Smooth muscle cell (in vitro differentiated cells): ENCODE measurements around the gene KCNN4. TPM values are rescaled to one million over a fixed set of nuclear protein-coding genes. Genes with fewer than 3 reads are reported as not detected.
A peak's percentile ranks its signal among the peaks of the same experiment; 100 is the strongest.

Experiments used
- DNase-seq: peaks from one replicate; lab custom pipeline; 2025; ENCODE audit not compliant: unreplicated experiment; lab: John Stamatoyannopoulos, UW
- H2AFZ ChIP-seq: fragments of 200-600 bp; sonication (generic); 2 replicates; pipeline ENCODE4 v1.6.0; 2016; ENCODE audit warnings: antibody characterized with exemption, low read depth, mild to moderate bottlenecking
- H3F3A ChIP-seq: fragments of 200-600 bp; sonication (generic); 2 replicates; pipeline ENCODE4 v1.6.0; 2017; ENCODE audit warnings: antibody characterized with exemption, low read depth
- H3K27ac ChIP-seq: fragments of 200-600 bp; sonication (generic); 2 replicates; pipeline ENCODE4 v1.5.1; 2016; ENCODE audit warnings: low read depth, mild to moderate bottlenecking
- H3K27me3 ChIP-seq: fragments of 200-600 bp; sonication (generic); 2 replicates; pipeline ENCODE4 v1.6.1; 2016; ENCODE audit warnings: low read depth, mild to moderate bottlenecking
- H3K36me3 ChIP-seq: fragments of 200-600 bp; sonication (generic); 2 replicates; pipeline ENCODE4 v1.5.1; 2016; ENCODE audit warnings: low read depth
- H3K4me1 ChIP-seq: fragments of 200-600 bp; sonication (generic); 2 replicates; pipeline ENCODE4 v1.5.1; 2016; ENCODE audit warnings: low read depth
- H3K4me2 ChIP-seq: fragments of 200-600 bp; sonication (generic); 2 replicates; pipeline ENCODE4 v1.6.0; 2016; ENCODE audit warnings: mild to moderate bottlenecking
- H3K4me3 ChIP-seq: fragments of 200-600 bp; sonication (generic); 2 replicates; pipeline ENCODE4 v1.5.1; 2016; ENCODE audit warnings: mild to moderate bottlenecking
- H3K79me2 ChIP-seq: fragments of 200-600 bp; sonication (generic); 2 replicates; pipeline ENCODE4 v1.6.0; 2016; ENCODE audit warnings: low read depth, mild to moderate bottlenecking
- H3K9ac ChIP-seq: fragments of 200-600 bp; sonication (generic); 2 replicates; pipeline ENCODE4 v1.6.0; 2016; ENCODE audit warnings: low read depth
- H3K9me3 ChIP-seq: fragments of 200-600 bp; sonication (generic); replicated peaks from 2 replicates; pipeline ENCODE4 v1.5.1; 2016; ENCODE audit warnings: low read depth
- H4K20me1 ChIP-seq: fragments of 200-600 bp; sonication (generic); 2 replicates; pipeline ENCODE4 v1.6.0; 2016; ENCODE audit warnings: low read depth
- WGBS: methylation state at CpG from one replicate; pipeline ENCODE4 v1.1.7; 2016; ENCODE audit warnings: low lambda C conversion rate; 5-methylcytosine and 5-hydroxymethylcytosine counted together
- polyA plus RNA-seq: library from polyadenylated mRNA; unstranded; fragments of >200 nt; fragmentation: Nextera tagmentation; extraction: Ambion mirVana; gene quantifications from 2 replicates; pipeline ENCODE4 v1.2.1, GENCODE V29; 2016
- total RNA-seq: library from RNA; depleted of rRNA; stranded (reverse); fragments of >200 nt; gene quantifications from 2 replicates; pipeline ENCODE4 v1.2.3, GENCODE V29; 2014
- TF ChIP-seq, protein P1 (sequence below): fragments of 200-600 bp; sonication (generic); IDR thresholded peaks from 2 replicates; pipeline ENCODE4 v1.5.1; 2017; ENCODE audit warnings: borderline replicate concordance, mild to moderate bottlenecking, antibody characterized with exemption; ENCODE audit not compliant: insufficient read depth, poor library complexity, severe bottlenecking

KCNN4 gene
- total and polyA plus RNA-seq, 2 experiments from 2014 or later, result 1.7 to 4.0 TPM

DNA sequence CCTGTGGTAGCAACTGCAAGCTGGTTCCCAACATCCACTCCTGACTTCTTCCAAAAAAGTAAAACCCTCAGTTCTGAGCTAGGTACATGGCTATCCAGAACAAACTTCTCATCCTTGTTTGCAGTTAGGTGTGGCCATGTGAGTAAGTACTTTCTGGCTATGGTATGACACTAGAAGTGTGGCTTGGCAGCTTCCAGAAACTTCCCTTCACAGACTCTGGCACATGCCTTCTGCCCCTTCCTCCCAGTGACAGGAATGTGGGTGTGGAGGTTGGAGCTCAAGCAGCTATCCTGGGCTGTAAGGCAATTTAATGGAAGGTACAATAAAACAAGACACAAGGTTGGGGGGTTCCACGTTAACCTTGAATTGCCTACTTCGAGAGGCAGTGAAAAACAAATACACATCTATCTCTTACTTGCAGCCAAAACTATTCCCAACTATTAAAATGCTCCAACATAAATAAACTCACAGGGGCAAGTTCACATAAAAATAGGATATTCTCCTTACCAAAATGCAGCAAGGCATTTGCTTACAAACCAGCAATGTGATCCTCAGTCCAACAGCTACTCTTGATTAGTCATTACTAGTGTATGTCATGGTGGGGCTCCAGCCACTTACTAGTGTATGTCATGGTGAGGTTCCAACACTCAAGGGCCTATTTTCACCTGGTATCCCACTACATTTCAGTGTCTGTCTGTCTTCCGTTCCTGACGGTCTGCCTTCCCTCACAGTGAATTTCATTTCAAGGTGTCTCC lies 29.1 kb downstream of the KCNN4 start:
- TF ChIP-seq, protein P1, sequence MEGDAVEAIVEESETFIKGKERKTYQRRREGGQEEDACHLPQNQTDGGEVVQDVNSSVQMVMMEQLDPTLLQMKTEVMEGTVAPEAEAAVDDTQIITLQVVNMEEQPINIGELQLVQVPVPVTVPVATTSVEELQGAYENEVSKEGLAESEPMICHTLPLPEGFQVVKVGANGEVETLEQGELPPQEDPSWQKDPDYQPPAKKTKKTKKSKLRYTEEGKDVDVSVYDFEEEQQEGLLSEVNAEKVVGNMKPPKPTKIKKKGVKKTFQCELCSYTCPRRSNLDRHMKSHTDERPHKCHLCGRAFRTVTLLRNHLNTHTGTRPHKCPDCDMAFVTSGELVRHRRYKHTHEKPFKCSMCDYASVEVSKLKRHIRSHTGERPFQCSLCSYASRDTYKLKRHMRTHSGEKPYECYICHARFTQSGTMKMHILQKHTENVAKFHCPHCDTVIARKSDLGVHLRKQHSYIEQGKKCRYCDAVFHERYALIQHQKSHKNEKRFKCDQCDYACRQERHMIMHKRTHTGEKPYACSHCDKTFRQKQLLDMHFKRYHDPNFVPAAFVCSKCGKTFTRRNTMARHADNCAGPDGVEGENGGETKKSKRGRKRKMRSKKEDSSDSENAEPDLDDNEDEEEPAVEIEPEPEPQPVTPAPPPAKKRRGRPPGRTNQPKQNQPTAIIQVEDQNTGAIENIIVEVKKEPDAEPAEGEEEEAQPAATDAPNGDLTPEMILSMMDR, result no peak
- peak overlapping the region; percentile 69 for H3K4me2 ChIP-seq
- no peak overlapping the region for H2AFZ ChIP-seq
- WGBS, result 94% methylated on average over 4 of the region's 4 CpGs
- peaks cover 29% of the 10 kb centered on the region for H3K79me2 ChIP-seq
- H4K20me1 ChIP-seq, result peaks cover 19% of the 10 kb centered on the region
- no peaks in the 10 kb centered on the region for H3K27me3 ChIP-seq
- H3K27ac ChIP-seq, result peak overlapping the region; percentile 100
- no peaks in the 10 kb centered on the region for H3K9me3 ChIP-seq
- peaks cover 6% of the 10 kb centered on the region for H3K36me3 ChIP-seq
- DNase-seq, result no peak
- peaks cover 25% of the 10 kb centered on the region for H3F3A ChIP-seq
- H3K4me3 ChIP-seq, result no peak overlapping the region
- peaks cover 10% of the 10 kb centered on the region for H3K4me1 ChIP-seq
- H3K9ac ChIP-seq, result peak overlapping the region; percentile 51

DNA sequence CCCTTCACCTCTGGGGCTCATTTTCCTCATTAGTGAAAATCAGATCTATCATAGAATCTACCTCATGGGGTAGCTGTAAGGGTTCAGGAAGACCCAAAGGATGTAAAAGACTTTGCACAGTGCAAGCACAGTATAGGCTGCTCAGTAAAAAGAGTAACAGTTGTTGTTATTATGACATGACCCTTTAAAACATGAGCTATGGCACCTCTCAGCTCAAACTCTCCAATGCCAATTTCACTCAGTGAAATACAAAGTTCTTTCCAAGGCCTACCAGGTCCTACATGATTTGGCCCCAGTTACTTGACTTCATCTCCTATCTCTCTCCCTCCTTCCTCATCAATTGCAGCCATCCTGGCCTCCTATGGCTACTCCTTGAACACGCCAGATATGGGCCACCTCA lies 30.9 kb downstream of the KCNN4 start:
- Histone ChIP-seq H3K9ac (no peak overlapping the region), H3K4me1 (peaks cover 10% of the 10 kb centered on the region), H2AFZ (no peak overlapping the region), H3K79me2 (peaks cover 29% of the 10 kb centered on the region), H3K4me2 (no peak overlapping the region), H3F3A (peaks cover 17% of the 10 kb centered on the region), H3K27ac (no peak overlapping the region), H3K27me3 (no peaks in the 10 kb centered on the region), H4K20me1 (peaks cover 19% of the 10 kb centered on the region), H3K4me3 (no peak overlapping the region), H3K36me3 (peaks cover 6% of the 10 kb centered on the region), H3K9me3 (no peaks in the 10 kb centered on the region)
- 97% methylated on average over 1 of the region's 1 CpG for WGBS
- DNase-seq, result no peak
- TF ChIP-seq, protein P1, result no peak

DNA sequence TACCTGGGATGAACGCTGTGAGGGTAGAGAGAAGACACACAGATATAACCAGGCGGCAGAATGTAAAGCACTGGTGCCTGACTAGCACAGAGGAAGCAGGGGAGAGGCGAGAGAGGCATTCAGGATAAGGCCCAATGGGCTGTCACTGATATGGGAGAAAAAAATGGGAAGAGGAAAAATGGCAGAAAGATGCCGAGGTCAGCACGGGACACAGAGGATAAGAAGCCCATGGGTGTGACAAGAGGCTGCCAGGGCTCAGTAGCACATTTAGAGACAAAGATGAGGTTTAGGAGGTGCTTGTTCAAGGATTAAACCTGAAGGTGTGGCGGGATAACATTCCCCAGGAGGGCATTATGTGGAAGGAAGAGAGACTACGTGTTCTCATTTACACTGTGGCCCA lies 31.6 kb downstream of the KCNN4 start:
- no peak overlapping the region for H2AFZ ChIP-seq
- H3K9ac ChIP-seq, result no peak overlapping the region
- 91% methylated on average over 7 of the region's 7 CpGs for WGBS
- H3K27ac ChIP-seq, result no peak overlapping the region
- peaks cover 29% of the 10 kb centered on the region for H3K79me2 ChIP-seq
- H3F3A ChIP-seq, result peaks cover 16% of the 10 kb centered on the region
- peaks cover 6% of the 10 kb centered on the region for H3K36me3 ChIP-seq
- peaks cover 10% of the 10 kb centered on the region for H3K4me1 ChIP-seq
- H4K20me1 ChIP-seq, result peaks cover 19% of the 10 kb centered on the region
- TF ChIP-seq, protein P1, result no peak
- H3K9me3 ChIP-seq, result no peaks in the 10 kb centered on the region
- no peaks in the 10 kb centered on the region for H3K27me3 ChIP-seq
- no peak overlapping the region for H3K4me3 ChIP-seq
- H3K4me2 ChIP-seq, result no peak overlapping the region
- no peak for DNase-seq

DNA sequence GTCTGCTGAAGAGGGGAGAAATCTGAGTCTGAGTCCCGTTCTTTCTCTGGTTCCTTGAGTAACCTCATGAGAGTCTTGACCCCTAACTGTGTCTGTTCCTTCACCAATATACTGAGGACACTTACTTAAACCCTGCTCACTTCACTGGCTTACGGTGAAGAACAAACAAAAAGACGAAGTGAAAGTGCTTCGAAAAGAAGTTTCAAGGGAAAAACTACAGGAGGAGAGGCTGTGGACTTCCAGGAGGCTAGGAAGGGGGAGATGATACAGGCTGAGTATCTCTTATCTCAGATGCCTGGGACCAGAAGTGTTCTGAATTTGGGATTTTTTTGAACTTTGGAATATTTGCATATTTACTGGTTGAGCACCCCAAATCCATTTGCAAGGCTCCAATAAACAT lies 32.1 kb downstream of the KCNN4 start:
- peaks cover 29% of the 10 kb centered on the region for H3K79me2 ChIP-seq
- no peak overlapping the region for H3K4me3 ChIP-seq
- peaks cover 7% of the 10 kb centered on the region for H3K4me1 ChIP-seq
- H3F3A ChIP-seq, result peaks cover 11% of the 10 kb centered on the region
- H3K36me3 ChIP-seq, result peaks cover 6% of the 10 kb centered on the region
- H3K4me2 ChIP-seq, result no peak overlapping the region
- H4K20me1 ChIP-seq, result peaks cover 19% of the 10 kb centered on the region
- DNase-seq, result no peak
- no peak overlapping the region for H3K9ac ChIP-seq
- WGBS, result 97% methylated on average over 4 of the region's 4 CpGs
- no peak overlapping the region for H3K27ac ChIP-seq
- H2AFZ ChIP-seq, result no peak overlapping the region
- H3K9me3 ChIP-seq, result no peaks in the 10 kb centered on the region
- TF ChIP-seq, protein P1, result no peak
- no peaks in the 10 kb centered on the region for H3K27me3 ChIP-seq
